Hindlimb muscle (tissue), 1 donor: ENCODE results near the gene FBXO15. TPM values are rescaled to one million over a fixed set of nuclear protein-coding genes. Genes with fewer than 3 reads are reported as not detected.

Experiments used
- DNase-seq: peaks from one replicate; pipeline ENCODE4 v3.0.0-alpha.2; 2013
- polyA plus RNA-seq: library from polyadenylated mRNA; unstranded; fragments of 120-200 nt; gene quantifications from one replicate; pipeline ENCODE4 v1.2.1, GENCODE V29; 2013; ENCODE audit not compliant: insufficient read length

The FBXO15 gene
- polyA plus RNA-seq, 1 donor: 0.57 TPM

GRCh38 chr18:74110976-74111375, 36.7 kb downstream of the FBXO15 start:
- DNase-seq: no peak

DNA sequence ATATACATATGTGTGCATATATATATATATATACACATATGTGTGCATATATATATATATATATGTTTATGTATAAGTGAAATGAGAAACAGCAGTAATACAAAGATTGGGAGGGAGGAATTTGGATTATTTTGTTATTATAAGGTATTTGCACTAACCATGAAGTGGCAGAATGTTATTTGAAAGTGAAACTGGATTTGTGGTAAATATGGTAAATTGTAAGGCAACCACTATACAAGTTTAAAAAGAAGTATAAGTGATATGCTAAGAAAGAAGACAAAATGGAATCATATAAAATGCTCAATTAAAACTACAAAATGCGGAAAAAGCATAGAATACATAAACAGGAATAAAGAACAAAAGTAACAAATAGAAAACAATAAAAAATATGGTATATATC, 37.5 kb downstream of the FBXO15 start:
- DNase-seq: no peak

GRCh38 chr18:74108460-74108859, 39.2 kb downstream of the FBXO15 start:
- DNase-seq: no peak

GRCh38 chr18:74097803-74098202, 49.8 kb downstream of the FBXO15 start:
- no peak for DNase-seq

DNA sequence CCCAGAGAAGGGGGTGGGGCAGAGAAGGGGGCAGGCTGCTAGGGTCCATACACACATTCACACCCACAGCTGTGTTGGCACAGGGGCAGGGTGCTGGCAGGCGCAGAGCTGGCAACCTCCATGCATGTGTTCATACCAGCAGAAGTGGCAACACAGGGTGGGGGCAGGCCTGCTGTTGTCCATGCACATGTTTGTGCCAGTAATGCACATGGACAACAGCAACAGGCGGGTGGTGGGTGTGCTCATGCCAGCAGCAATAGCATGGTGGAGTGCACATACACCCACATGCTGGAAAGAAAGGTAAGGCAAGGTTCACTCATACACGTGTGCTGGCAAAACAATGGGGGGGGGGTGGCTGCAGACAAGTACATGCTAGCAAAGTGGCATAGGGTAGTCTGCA, 54.7 kb downstream of the FBXO15 start:
- no peak for DNase-seq

DNA sequence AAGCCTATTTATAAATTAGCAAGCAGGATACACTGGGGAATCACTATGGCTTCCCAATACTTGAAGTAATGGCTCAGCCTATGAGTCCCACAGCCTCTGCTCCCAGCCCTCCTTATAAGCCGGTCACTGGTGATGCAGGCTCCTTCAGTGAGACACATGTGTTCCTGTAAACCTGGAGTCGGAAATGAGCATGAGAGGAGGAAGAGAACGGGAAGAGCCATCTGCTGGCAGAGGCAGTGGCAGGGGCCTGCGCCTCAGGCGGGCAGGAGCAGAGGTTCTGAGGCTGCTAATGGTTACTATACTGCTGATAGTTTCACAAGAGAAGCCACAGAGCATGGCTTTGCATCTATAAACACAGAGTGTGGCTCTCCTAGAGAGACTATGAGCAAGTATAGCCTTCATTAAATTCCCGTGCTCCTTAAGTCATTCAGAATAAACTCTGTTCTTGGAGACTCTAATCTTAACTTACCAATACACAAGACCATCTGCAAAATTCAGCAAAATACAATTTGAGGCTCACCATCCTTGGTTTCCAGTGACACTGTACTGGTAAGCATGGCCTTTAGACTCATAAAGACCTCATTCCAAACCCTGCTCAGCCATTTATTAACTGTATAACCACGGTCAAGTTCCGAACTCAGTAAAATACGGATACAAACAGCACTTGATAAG, 63.3 kb downstream of the FBXO15 start:
- no peak for DNase-seq

- no peak for DNase-seq
Measured at GRCh38 chr18:74083557-74083952, 64.1 kb downstream of the FBXO15 start.

DNA sequence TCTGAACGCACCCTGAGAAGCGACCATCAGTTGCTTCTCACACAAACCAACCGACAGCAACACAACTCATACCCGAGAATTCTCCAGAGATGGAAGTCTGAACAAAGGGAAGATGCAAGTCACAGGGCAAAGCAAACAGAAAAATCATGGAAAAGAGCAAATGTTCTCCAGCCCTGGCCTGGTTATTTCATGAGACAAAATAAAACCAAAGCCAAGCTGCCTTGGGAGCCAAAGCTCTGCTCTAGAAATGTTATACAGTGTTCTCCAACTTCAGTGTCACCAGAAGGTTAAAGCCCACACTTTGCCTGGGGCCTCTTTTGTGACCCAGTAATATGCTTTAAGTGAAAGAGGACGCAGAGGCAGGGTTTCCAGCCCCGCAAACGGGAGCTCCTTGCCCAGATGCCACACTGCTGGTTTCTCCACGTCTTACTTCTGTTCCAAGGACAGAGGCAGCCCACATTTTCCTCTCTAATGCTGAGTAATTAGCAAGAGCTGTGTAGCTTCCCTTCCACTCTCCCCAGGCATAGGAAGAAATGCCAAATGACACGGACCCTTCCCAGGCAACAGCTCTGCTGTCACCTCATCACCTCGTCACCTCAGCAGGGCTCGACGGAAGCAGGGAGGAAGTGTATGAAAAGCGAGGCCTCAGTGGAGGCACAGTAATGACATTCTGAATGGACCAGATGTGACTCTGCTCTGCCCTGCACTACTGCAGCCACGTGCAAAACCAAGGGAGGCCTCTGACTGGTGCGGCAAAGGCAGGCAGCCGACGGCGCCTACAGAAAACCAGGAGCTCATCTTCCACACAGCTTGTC, 64.7 kb downstream of the FBXO15 start:
- DNase-seq: no peak

- DNase-seq: no peak
Measured at GRCh38 chr18:74081966-74082741, 65.5 kb downstream of the FBXO15 start.

GRCh38 chr18:74078257-74078656, 69.4 kb downstream of the FBXO15 start:
- DNase-seq: no peak

DNA sequence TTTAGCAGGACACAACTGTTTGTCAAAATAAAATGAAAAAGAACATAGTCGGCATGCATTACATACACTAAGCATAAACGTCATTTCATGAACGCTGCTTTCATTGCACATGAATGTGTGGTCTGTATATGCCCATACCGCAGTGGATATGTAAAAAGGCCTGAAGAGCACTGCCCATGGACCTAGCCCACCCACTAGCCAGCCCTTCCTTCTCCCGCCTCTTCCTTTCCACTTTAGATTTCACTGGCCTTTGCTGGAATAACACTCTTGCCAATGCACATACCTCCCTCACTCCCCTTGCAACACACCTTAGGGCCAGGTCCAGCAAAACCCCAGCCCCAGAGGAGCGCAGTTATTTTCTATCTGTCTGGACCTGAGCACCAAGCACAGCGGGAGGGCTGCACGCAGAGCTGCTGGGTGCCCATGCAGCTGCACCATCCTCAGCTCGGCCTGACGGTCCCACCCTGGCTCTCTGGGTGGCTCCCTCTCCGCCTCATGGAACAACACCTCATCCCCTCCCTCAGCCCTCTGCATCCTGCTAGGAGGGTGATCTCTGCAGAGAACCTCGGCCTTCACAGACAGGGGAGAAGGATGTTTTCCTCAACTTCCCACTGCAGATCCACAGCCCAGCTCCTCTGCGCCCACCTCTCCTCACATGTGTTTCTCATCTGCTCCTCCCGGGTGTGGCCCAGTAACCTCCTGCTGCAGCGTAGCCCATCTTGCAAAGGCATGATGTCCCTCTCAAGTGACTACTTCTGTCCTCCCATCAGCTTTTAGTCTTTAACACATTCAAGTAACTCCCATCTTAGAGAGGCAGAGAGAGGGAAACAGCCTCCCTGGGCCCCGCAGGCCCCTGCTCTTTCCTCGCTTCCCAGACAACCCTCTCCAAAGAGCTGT, 72.7 kb downstream of the FBXO15 start:
- DNase-seq: no peak

DNA sequence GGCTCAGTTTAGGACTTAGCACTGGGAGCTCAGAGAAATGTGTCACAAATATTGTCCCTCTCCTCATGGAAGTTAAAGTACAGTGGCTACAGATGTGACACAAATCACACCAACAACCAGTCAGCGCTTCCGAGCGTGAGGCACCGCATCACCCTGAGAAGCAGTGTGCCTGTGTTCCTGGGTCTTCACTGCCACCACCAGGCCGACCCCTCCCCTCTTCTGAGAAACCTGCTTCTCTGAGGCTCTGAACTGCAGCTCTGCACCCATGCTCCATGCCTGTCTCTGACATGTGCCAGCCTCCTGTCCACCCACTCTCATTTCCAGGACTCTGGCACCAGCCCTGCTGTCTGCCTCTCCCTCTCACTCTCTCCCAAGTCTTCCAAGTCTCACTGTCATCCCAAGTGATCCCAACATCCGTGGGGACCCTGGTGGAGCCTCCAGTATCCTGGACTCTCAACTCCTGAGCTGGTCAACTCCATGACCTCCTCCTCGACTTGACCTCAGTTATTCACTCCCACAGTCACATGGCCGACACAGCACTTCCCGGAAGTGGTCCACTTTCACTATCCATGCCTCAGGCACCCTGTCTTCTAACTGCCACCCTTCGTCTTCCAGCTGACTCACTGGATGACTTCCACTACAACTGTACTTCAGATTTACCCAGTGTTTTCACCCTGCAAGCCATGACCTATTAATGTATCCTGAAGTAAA, 73.5 kb downstream of the FBXO15 start:
- no peak for DNase-seq

DNA sequence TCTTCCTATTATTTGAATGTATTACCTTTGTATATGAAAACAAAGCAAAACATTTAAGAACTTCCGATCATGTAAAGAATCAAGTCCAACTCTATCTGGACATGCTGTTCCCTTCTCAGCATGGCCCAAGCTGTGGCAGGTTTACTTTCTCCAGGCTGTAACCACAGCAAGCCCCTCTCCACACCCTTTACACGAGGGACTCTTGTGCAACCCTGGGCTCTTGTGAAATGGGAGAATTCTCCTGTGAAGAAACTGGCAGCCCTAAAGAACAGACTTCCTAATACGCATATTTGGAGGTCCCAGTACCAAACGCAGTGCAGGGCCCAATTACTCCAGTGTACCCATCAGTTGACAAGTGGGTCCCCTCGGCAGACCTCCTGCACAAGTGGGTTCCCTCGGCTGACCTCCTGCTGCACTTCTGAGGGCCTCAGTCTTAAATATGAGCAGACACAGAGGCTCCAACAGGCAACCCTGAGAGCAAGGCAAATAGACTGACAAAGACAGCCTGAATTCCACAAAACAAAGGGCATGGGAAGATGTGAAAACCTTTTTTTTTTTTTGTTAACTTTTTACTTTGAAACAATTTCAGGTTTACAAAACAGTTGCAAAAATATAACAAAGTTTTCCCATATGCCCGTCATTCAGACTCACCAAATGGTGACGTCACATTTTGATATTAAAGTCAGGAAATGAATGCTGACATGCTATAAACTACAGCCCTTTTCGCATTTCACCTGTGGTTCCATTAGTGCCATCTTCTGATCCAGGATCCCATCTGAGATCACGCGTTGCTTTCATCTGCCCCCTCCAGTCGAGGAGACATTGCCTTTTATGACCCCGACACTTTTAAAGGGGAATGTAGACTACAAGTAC, 78.2 kb downstream of the FBXO15 start:
- no peak for DNase-seq

GRCh38 chr18:74068296-74068695, 79.3 kb downstream of the FBXO15 start:
- no peak for DNase-seq

DNA sequence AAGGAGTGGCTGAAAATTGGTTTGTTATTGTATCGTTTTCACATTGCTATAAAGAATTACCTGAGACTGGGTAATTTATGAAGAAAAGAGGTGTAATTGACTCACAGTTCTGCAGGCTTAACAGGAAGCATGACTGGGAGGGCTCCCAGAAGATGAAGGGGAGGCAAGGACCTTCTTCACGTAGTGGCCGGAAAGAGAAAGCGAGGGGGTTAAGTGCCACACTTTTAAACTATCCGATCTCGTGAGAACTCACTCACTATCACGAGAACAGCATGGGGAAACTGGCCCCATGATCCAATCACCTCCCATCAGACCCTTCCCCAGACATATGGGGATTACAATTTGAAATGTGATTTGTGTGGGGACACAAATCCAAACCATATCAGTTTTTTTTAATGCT, 81.6 kb downstream of the FBXO15 start:
- no peak for DNase-seq

DNA sequence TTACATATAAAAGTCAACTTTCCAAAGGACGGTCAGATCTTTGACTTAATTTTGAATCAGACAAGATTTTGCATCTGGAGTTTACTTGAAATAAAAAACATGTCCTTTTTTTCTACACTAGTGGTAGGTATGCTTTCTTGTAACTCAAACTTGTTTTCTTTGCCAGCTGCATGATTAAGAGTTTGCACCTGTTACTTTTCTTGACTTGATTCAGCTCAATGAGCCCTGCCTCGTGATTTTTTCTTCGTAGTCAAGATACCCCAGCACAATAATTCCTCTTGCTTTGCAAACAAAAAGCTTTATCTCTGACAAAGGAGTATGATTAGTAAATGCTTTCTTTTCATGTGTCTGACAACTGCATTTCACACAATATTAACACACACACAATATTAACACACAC, 82.3 kb downstream of the FBXO15 start:
- no peak for DNase-seq

- no peak for DNase-seq
Measured at GRCh38 chr18:74064510-74064909, 83.1 kb downstream of the FBXO15 start.

GRCh38 chr18:74063557-74063956, 84.1 kb downstream of the FBXO15 start:
- DNase-seq: no peak

- DNase-seq: no peak
Measured at GRCh38 chr18:74063023-74063422, 84.6 kb downstream of the FBXO15 start.

GRCh38 chr18:74062037-74062436, 85.6 kb downstream of the FBXO15 start:
- DNase-seq: no peak

DNA sequence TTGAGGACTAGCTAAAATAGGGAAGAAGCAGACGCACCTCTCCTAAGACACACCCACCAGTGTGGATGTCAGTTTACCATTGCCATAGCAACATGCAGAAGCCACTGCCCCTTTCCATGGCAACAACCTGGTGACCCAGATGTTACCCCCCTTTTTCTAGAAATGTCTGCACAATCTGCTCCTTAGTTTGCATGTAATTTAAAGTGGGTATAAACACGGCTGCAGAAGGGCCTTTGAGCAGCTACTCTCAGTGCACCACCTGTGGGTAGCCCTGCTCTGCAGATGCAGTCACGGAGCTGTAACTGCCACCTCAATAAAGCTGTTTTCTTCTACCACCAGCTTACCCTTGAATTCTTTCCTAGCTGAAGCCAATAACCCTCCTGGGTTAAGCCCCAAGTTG, 87.1 kb downstream of the FBXO15 start:
- DNase-seq: no peak
